ENCODE results near the gene DNAJC3.
A peak's percentile ranks its signal among the peaks of the same experiment; 100 is the strongest.
"Not testable (repeated sequence)": the region's sequence is repeated elsewhere in the genome, so short reads cannot be mapped to it uniquely, and the experiment has no call there.

The DNAJC3 gene

DNA sequence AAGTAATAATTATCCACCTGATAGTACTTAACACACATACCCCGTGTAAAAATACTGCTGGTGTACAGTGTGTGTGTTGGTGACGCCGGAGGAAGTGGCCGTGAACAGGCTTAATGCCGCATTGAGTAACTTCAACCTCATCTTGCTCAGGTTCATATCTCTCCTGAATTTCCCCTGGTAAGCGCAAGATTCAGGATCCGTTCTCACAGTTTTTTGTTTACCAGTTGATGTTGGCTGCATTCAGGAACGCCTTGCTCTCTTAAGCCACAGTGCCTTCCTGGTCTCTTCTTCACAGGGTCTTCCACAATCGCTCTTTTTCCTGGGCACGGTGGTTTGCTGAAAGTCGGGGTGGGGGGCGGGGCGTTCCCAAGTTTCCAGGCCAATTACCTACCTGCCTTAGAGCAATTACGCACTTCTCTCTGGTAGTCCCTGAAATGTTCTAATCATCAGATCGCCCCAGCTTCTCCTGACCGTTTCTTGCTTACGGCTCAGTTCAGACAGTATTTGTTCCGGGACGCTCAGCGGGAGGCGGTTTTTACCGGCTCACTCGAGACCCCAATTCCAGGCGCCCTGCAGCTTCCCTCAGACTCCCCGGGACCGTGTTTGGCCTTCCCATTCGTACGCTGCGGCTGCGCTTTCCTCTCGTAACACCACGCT lies 706 bp upstream of the DNAJC3 start:
- no peak for DNase-seq (ENCODE audit: extremely low read depth, insufficient read length)
- TF ChIP-seq, protein P1, sequence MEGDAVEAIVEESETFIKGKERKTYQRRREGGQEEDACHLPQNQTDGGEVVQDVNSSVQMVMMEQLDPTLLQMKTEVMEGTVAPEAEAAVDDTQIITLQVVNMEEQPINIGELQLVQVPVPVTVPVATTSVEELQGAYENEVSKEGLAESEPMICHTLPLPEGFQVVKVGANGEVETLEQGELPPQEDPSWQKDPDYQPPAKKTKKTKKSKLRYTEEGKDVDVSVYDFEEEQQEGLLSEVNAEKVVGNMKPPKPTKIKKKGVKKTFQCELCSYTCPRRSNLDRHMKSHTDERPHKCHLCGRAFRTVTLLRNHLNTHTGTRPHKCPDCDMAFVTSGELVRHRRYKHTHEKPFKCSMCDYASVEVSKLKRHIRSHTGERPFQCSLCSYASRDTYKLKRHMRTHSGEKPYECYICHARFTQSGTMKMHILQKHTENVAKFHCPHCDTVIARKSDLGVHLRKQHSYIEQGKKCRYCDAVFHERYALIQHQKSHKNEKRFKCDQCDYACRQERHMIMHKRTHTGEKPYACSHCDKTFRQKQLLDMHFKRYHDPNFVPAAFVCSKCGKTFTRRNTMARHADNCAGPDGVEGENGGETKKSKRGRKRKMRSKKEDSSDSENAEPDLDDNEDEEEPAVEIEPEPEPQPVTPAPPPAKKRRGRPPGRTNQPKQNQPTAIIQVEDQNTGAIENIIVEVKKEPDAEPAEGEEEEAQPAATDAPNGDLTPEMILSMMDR (IDR thresholded peaks at IDR 0.05; ENCODE audit: insufficient read depth, low read length, poor library complexity, severe bottlenecking): no peak
- Histone ChIP-seq H3K36me3 (ENCODE audit: control insufficient read depth, insufficient read depth, low read length) (no peaks in the 10 kb centered on the region), H3K27me3 (replicated peaks; ENCODE audit: control insufficient read depth, insufficient read depth, low read length) (no peaks in the 10 kb centered on the region), H3K4me3 (replicated peaks; ENCODE audit: low read depth, low read length) (peak overlapping the region; percentile 94)

GRCh38 chr13:95677564-95678266 lies 776 bp downstream of the DNAJC3 start:
- TF ChIP-seq, protein P1 (IDR thresholded peaks at IDR 0.05; ENCODE audit: insufficient read depth, low read length, poor library complexity, severe bottlenecking): no peak
- H3K36me3 ChIP-seq (ENCODE audit: control insufficient read depth, insufficient read depth, low read length): no peaks in the 10 kb centered on the region
- peak overlapping the region; percentile 92 for H3K4me3 ChIP-seq (replicated peaks; ENCODE audit: low read depth, low read length)
- H3K27me3 ChIP-seq (replicated peaks; ENCODE audit: control insufficient read depth, insufficient read depth, low read length): no peaks in the 10 kb centered on the region
- DNase-seq (ENCODE audit: extremely low read depth, insufficient read length): no peak

DNA sequence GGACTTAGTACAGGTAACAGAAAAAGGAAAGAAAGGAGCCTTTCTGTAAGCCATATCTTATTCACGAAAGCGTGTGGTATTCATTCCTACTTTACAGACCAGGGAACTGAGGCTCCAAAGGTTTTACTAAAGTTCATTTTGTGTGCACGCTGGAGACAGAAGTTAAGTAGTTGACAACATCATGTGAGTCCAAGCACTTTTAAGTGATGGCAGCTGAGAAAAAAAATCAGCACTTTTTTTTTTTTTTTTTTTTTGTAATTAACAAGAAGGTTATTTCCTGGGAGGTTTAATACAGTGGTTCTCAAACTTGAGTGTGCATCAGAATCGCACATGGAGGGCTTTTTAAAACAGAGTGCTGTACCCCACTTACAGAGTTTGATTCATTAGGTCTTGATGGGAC lies 2.0 kb downstream of the DNAJC3 start:
- Histone ChIP-seq H3K36me3 (ENCODE audit: control insufficient read depth, insufficient read depth, low read length) (no peaks in the 10 kb centered on the region; the same call in 1 of the 2 replicates), H3K4me3 (replicated peaks; ENCODE audit: low read depth, low read length) (peak overlapping the region; percentile 92), H3K27me3 (replicated peaks; ENCODE audit: control insufficient read depth, insufficient read depth, low read length) (no peaks in the 10 kb centered on the region)
- no peak for DNase-seq (ENCODE audit: extremely low read depth, insufficient read length)
- TF ChIP-seq, protein P1 (IDR thresholded peaks at IDR 0.05; ENCODE audit: insufficient read depth, low read length, poor library complexity, severe bottlenecking): no peak

GRCh38 chr13:95679722-95680121 lies 2.8 kb downstream of the DNAJC3 start:
- no peak for DNase-seq (ENCODE audit: extremely low read depth, insufficient read length)
- H3K27me3 ChIP-seq (replicated peaks; ENCODE audit: control insufficient read depth, insufficient read depth, low read length): no peaks in the 10 kb centered on the region
- H3K4me3 ChIP-seq (replicated peaks; ENCODE audit: low read depth, low read length): no peak overlapping the region
- no peaks in the 10 kb centered on the region; the same call in none of the 2 replicates for H3K36me3 ChIP-seq (ENCODE audit: control insufficient read depth, insufficient read depth, low read length)
- TF ChIP-seq, protein P1 (IDR thresholded peaks at IDR 0.05; ENCODE audit: insufficient read depth, low read length, poor library complexity, severe bottlenecking): no peak

DNA sequence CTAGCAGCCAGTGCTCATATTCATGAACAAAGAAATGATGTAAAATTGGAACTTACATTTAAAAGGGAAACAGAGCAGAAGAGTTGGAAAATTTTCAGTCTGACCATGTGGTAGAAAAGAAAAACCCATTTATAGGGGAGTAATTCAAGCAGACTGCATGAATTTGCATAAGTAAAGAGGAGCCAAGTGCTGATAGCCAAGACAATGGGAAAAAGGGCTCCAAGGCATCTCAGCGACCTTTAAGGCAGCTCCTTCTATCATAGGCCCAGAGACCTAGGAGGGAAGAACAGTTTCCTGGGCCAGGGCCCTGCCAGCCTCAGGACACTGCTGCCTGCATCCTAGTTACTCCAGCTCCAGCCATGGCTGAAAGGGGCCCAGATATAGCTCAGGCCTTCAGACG lies 7.5 kb downstream of the DNAJC3 start:
- Histone ChIP-seq H3K27me3 (replicated peaks; ENCODE audit: control insufficient read depth, insufficient read depth, low read length) (no peaks in the 10 kb centered on the region), H3K36me3 (ENCODE audit: control insufficient read depth, insufficient read depth, low read length) (no peaks in the 10 kb centered on the region; the same call in none of the 2 replicates), H3K4me3 (replicated peaks; ENCODE audit: low read depth, low read length) (no peak overlapping the region)
- no peak for DNase-seq (ENCODE audit: extremely low read depth, insufficient read length)
- TF ChIP-seq, protein P1 (IDR thresholded peaks at IDR 0.05; ENCODE audit: insufficient read depth, low read length, poor library complexity, severe bottlenecking): no peak

GRCh38 chr13:95684960-95685359 lies 8.0 kb downstream of the DNAJC3 start:
- H3K4me3 ChIP-seq (replicated peaks; ENCODE audit: low read depth, low read length); H3K27me3 ChIP-seq (replicated peaks; ENCODE audit: control insufficient read depth, insufficient read depth, low read length); DNase-seq (ENCODE audit: extremely low read depth, insufficient read length); H3K36me3 ChIP-seq (ENCODE audit: control insufficient read depth, insufficient read depth, low read length): not testable (repeated sequence)

Measured in GM06990 (cell line).